HCT116 (cell line): ENCODE measurements around the gene MYH14. TPM values are rescaled to one million over a fixed set of nuclear protein-coding genes. Genes with fewer than 3 reads are reported as not detected.

Experiments
- ATAC-seq: fragments of 200-7000 bp; cut with Tn5 transposase; 2 replicates; pipeline ENCODE4 v1.9.1; 2020; ENCODE audit warnings: mild to moderate bottlenecking, moderate library complexity
- BruUV-seq: library from RNA; stranded (reverse); fragments of 400-500 nt; replicated peaks from 2 replicates; lab custom pipeline; 2021; lab: Mats Ljungman, UMichigan
- CTCF ChIA-PET: fragments of 300-600 bp; sonication (Branson Sonifier 250); formaldehyde crosslinking; loops from one replicate; lab custom pipeline; 2021; ENCODE audit warnings: antibody characterized with exemption; lab: Charles Lee
- POLR2A ChIA-PET: fragments of 300-600, 350-600 bp; sonication (Branson Sonifier 250); formaldehyde crosslinking; loops from one replicate; lab custom pipeline; 2021; ENCODE audit warnings: antibody characterized with exemption; lab: Charles Lee
- RAD21 ChIA-PET, 2 experiments: fragments of 300-600 bp; sonication (Branson Sonifier 250); formaldehyde crosslinking; loops; one replicate each; lab custom pipeline; 2023; ENCODE audit warnings: low total read pairs in 2 of 2; ENCODE audit not compliant: uncharacterized antibody in 2 of 2, unreplicated experiment in 2 of 2, low non-redundant PET in 1 of 2; lab: Charles Lee
- DNase-seq: peaks from one replicate; pipeline ENCODE4 v3.0.0-alpha.2; 2010; ENCODE audit warnings: low read depth, low spot score
- H2AFZ ChIP-seq: fragments of 200-600 bp; shearing (Covaris generic), sonication (generic); 2 replicates; pipeline ENCODE4 v1.6.1; 2017; ENCODE audit warnings: low read depth, mixed run types, mixed read lengths, antibody characterized with exemption, low read length; ENCODE audit not compliant: poor library complexity, severe bottlenecking
- H3K27ac ChIP-seq: 2 replicates; pipeline ENCODE4 v1.5.1; 2012; ENCODE audit warnings: low read depth, low read length
- H3K27me3 ChIP-seq: fragments of 200-600 bp; sonication (generic); 2 replicates; pipeline ENCODE4 v1.6.1; 2016; ENCODE audit warnings: mixed run types, low read length, mixed read lengths; ENCODE audit not compliant: insufficient read depth
- H3K36me3 ChIP-seq, 2 experiments: fragments of 200-500 bp in 1 of 2; fragments of 200-600 bp in 1 of 2; sonication (Bioruptor generic) in 1 of 2; sonication (generic) in 1 of 2; 2 replicates each; pipeline versions ENCODE4 v1.5.1 to v1.6.1; 2014 to 2016; ENCODE audit warnings: low read length in 2 of 2, inconsistent platforms in 1 of 2, mixed read lengths in 1 of 2, mixed run types in 1 of 2; ENCODE audit not compliant: insufficient read depth in 2 of 2, control insufficient read depth in 1 of 2
- H3K4me1 ChIP-seq, 2 experiments: fragments of 200-600 bp in 1 of 2; sonication (generic) in 1 of 2; 2 replicates each; pipeline versions ENCODE4 v1.5.1 to v1.6.1; 2012 to 2017; ENCODE audit warnings: low read length in 2 of 2, inconsistent platforms in 1 of 2, mild to moderate bottlenecking in 1 of 2, mixed read lengths in 1 of 2, mixed run types in 1 of 2, moderate library complexity in 1 of 2; ENCODE audit not compliant: insufficient read depth in 2 of 2, control insufficient read depth in 1 of 2
- H3K4me2 ChIP-seq: fragments of 200-600 bp; sonication (generic); 2 replicates; pipeline ENCODE4 v1.6.1; 2017; ENCODE audit warnings: mixed run types, low read length, mixed read lengths
- H3K4me3 ChIP-seq, 2 experiments: fragments of 200-600 bp in 1 of 2; sonication (generic) in 1 of 2; replicated peaks in 1 of 2; 2 replicates each; pipeline ENCODE4 v1.5.1; 2011 to 2016; ENCODE audit warnings: low read length in 2 of 2, control low read depth in 1 of 2, low read depth in 1 of 2, mild to moderate bottlenecking in 1 of 2, mixed read lengths in 1 of 2, mixed run types in 1 of 2
- H3K79me2 ChIP-seq: fragments of 200-600 bp; sonication (generic); 2 replicates; pipeline ENCODE4 v1.6.1; 2017; ENCODE audit warnings: mild to moderate bottlenecking, mixed run types, low read length, moderate library complexity, mixed read lengths; ENCODE audit not compliant: insufficient read depth
- H3K9ac ChIP-seq: fragments of 200-600 bp; sonication (generic); 2 replicates; pipeline ENCODE4 v1.6.1; 2016; ENCODE audit warnings: low read length, mixed read lengths
- H3K9me2 ChIP-seq: fragments of 200-600 bp; sonication (generic), shearing (Covaris generic); 2 replicates; pipeline ENCODE4 v1.6.1; 2017; ENCODE audit warnings: mixed run types, mild to moderate bottlenecking, moderate library complexity; ENCODE audit not compliant: insufficient read depth
- H3K9me3 ChIP-seq, 2 experiments: fragments of 200-500 bp in 1 of 2; fragments of 200-600 bp in 1 of 2; sonication (Bioruptor generic) in 1 of 2; sonication (generic) in 1 of 2; 2 replicates each; pipeline ENCODE4 v1.6.1; 2014 to 2017; ENCODE audit warnings: low read length in 2 of 2, mixed read lengths in 2 of 2, inconsistent platforms in 1 of 2, low read depth in 1 of 2, mild to moderate bottlenecking in 1 of 2, mixed run types in 1 of 2, moderate library complexity in 1 of 2; ENCODE audit not compliant: control insufficient read depth in 1 of 2, insufficient read depth in 1 of 2
- H4K20me1 ChIP-seq: fragments of 200-600 bp; sonication (generic), shearing (Covaris generic); 2 replicates; pipeline ENCODE4 v1.6.1; 2017; ENCODE audit warnings: mixed run types, mild to moderate bottlenecking, moderate library complexity; ENCODE audit not compliant: insufficient read depth
- CBX3 ChIP-seq: IDR thresholded peaks from 2 replicates; pipeline ENCODE4 v1.6.1; 2012; ENCODE audit warnings: low read depth
- EZH2phosphoT487 ChIP-seq: fragments of 200-600 bp; IDR thresholded peaks from 2 replicates; pipeline ENCODE4 v1.6.1; 2018; ENCODE audit warnings: antibody characterized with exemption, borderline replicate concordance
- FOSL1 ChIP-seq: IDR thresholded peaks from 2 replicates; pipeline ENCODE4 v1.6.1; 2012; ENCODE audit warnings: low read depth
- SP1 ChIP-seq: IDR thresholded peaks from 2 replicates; pipeline ENCODE4 v1.6.1; 2012; ENCODE audit warnings: low read depth
- SRF ChIP-seq: IDR thresholded peaks from 2 replicates; pipeline ENCODE4 v1.6.1; 2012; ENCODE audit warnings: low read depth
- TCF7L2 ChIP-seq: IDR thresholded peaks from 2 replicates; pipeline ENCODE4 v1.7.0; 2011; ENCODE audit warnings: borderline replicate concordance, inconsistent platforms; ENCODE audit not compliant: insufficient read depth, insufficient read length; ENCODE audit errors: extremely low read depth
- YY1 ChIP-seq: IDR thresholded peaks from 2 replicates; pipeline ENCODE4 v1.6.1; 2011; ENCODE audit warnings: low read length, low read depth, moderate library complexity, mild to moderate bottlenecking; ENCODE audit not compliant: insufficient replicate concordance; ENCODE audit errors: extremely low read depth
- ZFX ChIP-seq: fragments of 450-650 bp; IDR thresholded peaks from 2 replicates; pipeline ENCODE4 v1.6.1; 2017
- intact Hi-C: fragments of 100-400 bp; cut with micrococcal nuclease; formaldehyde crosslinking; loops from 2 replicates; pipeline ENCODE4 v1.10.0; 2022
- total RNA-seq: library from RNA; stranded (reverse); gene quantifications from one replicate; pipeline ENCODE4 v1.2.1, GENCODE V29; 2021; ENCODE audit not compliant: unreplicated experiment
- TF ChIP-seq, protein P1 (sequence below): IDR thresholded peaks from 2 replicates; pipeline ENCODE4 v1.6.1; 2012; ENCODE audit warnings: low read depth
- TF ChIP-seq, protein P2 (sequence below): IDR thresholded peaks from 2 replicates; pipeline ENCODE4 v1.6.1; 2011; ENCODE audit warnings: mild to moderate bottlenecking, low read length, moderate library complexity; ENCODE audit not compliant: insufficient replicate concordance; ENCODE audit errors: extremely low read depth
- TF ChIP-seq, protein P3 (sequence below): IDR thresholded peaks from 2 replicates; pipeline ENCODE4 v1.6.1; 2012
- TF ChIP-seq, protein P4 (sequence below), 3 experiments: fragments of 200-600 bp in 1 of 3; sonication (generic) in 1 of 3; IDR thresholded peaks in 2 of 3; conservative IDR thresholded peaks in 1 of 3; 2 replicates each; pipeline ENCODE4 v1.5.1; 2012 to 2017; ENCODE audit warnings: low read depth in 2 of 3, low read length in 2 of 3, antibody characterized with exemption in 1 of 3, borderline replicate concordance in 1 of 3, control low read depth in 1 of 3, mild to moderate bottlenecking in 1 of 3, mixed read lengths in 1 of 3, mixed run types in 1 of 3, moderate library complexity in 1 of 3; ENCODE audit not compliant: insufficient read depth in 1 of 3

The MYH14 gene
- total RNA-seq, 1 experiment from 2014 or later: 60.1 TPM

DNA sequence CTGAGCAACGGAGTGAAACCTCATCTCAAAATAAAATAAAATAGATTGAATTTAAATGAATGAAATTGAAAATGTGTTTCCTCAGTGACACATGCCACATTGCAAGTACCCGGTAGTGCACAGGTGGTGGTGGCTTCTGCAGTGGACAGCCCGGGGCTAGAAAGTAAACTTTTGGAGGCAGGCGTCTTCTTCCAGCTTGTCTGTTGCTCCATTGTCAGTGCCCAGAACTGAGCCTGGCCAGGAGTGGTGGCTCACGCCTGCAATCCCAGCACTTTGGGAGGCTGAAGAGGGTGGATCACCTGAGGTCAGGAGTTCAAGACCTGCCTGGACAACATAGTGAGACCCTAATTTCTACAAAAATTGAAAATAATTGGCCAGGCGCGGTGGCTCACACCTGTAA, 5.7 kb downstream of the MYH14 start:
- H3K27me3 ChIP-seq: no peaks in the 10 kb centered on the region
- no peak overlapping the region for H3K27ac ChIP-seq
- H4K20me1 ChIP-seq: no peaks in the 10 kb centered on the region
- ChIA-PET CTCF (no interaction called here), RAD21 (no interaction called here), POLR2A (no interaction called here)
- no peak overlapping the region for H3K4me2 ChIP-seq
- H3K4me1 ChIP-seq: peaks cover 15 to 24% of the 10 kb centered on the region in 2 experiments
- no peak overlapping the region for H3K9ac ChIP-seq
- H3K36me3 ChIP-seq: peaks cover 2 to 13% of the 10 kb centered on the region in 2 experiments; a peak in 1 of 4 replicates
- H3K9me3 ChIP-seq: no peaks in the 10 kb centered on the region; a peak in 1 of 4 replicates
- intact Hi-C loops: no loop called here
- H3K9me2 ChIP-seq: no peaks in the 10 kb centered on the region
- TF ChIP-seq, protein P1, sequence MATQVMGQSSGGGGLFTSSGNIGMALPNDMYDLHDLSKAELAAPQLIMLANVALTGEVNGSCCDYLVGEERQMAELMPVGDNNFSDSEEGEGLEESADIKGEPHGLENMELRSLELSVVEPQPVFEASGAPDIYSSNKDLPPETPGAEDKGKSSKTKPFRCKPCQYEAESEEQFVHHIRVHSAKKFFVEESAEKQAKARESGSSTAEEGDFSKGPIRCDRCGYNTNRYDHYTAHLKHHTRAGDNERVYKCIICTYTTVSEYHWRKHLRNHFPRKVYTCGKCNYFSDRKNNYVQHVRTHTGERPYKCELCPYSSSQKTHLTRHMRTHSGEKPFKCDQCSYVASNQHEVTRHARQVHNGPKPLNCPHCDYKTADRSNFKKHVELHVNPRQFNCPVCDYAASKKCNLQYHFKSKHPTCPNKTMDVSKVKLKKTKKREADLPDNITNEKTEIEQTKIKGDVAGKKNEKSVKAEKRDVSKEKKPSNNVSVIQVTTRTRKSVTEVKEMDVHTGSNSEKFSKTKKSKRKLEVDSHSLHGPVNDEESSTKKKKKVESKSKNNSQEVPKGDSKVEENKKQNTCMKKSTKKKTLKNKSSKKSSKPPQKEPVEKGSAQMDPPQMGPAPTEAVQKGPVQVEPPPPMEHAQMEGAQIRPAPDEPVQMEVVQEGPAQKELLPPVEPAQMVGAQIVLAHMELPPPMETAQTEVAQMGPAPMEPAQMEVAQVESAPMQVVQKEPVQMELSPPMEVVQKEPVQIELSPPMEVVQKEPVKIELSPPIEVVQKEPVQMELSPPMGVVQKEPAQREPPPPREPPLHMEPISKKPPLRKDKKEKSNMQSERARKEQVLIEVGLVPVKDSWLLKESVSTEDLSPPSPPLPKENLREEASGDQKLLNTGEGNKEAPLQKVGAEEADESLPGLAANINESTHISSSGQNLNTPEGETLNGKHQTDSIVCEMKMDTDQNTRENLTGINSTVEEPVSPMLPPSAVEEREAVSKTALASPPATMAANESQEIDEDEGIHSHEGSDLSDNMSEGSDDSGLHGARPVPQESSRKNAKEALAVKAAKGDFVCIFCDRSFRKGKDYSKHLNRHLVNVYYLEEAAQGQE: no peak
- no peak for TF ChIP-seq YY1
- TF ChIP-seq EZH2phosphoT487: no peak
- TF ChIP-seq, protein P2, sequence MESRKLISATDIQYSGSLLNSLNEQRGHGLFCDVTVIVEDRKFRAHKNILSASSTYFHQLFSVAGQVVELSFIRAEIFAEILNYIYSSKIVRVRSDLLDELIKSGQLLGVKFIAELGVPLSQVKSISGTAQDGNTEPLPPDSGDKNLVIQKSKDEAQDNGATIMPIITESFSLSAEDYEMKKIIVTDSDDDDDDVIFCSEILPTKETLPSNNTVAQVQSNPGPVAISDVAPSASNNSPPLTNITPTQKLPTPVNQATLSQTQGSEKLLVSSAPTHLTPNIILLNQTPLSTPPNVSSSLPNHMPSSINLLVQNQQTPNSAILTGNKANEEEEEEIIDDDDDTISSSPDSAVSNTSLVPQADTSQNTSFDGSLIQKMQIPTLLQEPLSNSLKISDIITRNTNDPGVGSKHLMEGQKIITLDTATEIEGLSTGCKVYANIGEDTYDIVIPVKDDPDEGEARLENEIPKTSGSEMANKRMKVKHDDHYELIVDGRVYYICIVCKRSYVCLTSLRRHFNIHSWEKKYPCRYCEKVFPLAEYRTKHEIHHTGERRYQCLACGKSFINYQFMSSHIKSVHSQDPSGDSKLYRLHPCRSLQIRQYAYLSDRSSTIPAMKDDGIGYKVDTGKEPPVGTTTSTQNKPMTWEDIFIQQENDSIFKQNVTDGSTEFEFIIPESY: no peak
- TF ChIP-seq SP1: no peak
- TF ChIP-seq ZFX: no peak
- TF ChIP-seq, protein P3, sequence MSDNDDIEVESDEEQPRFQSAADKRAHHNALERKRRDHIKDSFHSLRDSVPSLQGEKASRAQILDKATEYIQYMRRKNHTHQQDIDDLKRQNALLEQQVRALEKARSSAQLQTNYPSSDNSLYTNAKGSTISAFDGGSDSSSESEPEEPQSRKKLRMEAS: no peak
- TF ChIP-seq SRF: no peak
- TF ChIP-seq CBX3: no peak
- no peak for TF ChIP-seq FOSL1
- no peak for TF ChIP-seq TCF7L2
- TF ChIP-seq, protein P4, sequence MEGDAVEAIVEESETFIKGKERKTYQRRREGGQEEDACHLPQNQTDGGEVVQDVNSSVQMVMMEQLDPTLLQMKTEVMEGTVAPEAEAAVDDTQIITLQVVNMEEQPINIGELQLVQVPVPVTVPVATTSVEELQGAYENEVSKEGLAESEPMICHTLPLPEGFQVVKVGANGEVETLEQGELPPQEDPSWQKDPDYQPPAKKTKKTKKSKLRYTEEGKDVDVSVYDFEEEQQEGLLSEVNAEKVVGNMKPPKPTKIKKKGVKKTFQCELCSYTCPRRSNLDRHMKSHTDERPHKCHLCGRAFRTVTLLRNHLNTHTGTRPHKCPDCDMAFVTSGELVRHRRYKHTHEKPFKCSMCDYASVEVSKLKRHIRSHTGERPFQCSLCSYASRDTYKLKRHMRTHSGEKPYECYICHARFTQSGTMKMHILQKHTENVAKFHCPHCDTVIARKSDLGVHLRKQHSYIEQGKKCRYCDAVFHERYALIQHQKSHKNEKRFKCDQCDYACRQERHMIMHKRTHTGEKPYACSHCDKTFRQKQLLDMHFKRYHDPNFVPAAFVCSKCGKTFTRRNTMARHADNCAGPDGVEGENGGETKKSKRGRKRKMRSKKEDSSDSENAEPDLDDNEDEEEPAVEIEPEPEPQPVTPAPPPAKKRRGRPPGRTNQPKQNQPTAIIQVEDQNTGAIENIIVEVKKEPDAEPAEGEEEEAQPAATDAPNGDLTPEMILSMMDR (IDR thresholded peaks at IDR 0.05 in 2 of 3, conservative IDR thresholded peaks at IDR 0.05 in 1 of 3; ENCODE audit: borderline replicate concordance in 1 of 3, insufficient read depth in 1 of 3, low read depth in 2 of 3, low read length in 2 of 3): no peak
- no TSS peak for BruUV-seq
- H3K4me3 ChIP-seq: no peak overlapping the region
- 0 out of 2 replicates have a peak, but pooled peaks cover 3% of the 10 kb centered on the region for H3K79me2 ChIP-seq
- ATAC-seq (no peak), DNase-seq (no peak)
- no peak overlapping the region for H2AFZ ChIP-seq
